ENCODE results near the gene IL17B. TPM values are rescaled to one million over a fixed set of nuclear protein-coding genes. Genes with fewer than 3 reads are reported as not detected.

Gene IL17B
- total RNA-seq, 3 donors from 2014 or later = not detected

GRCh38 chr5:149419532-149419858 is 40.4 kb upstream of the IL17B start:
- ATAC-seq = no peak
- no peak for DNase-seq
- H3K9me3 Mint-ChIP-seq = no peaks in the 10 kb centered on the region
- H3K36me3 Mint-ChIP-seq (ENCODE audit: insufficient read depth) = no peaks in the 10 kb centered on the region
- H3K27me3 Mint-ChIP-seq (ENCODE audit: low read depth) = peaks cover 3% of the 10 kb centered on the region
- H3K4me3 Mint-ChIP-seq = no peak overlapping the region
- peaks cover 4% of the 10 kb centered on the region for H3K4me1 Mint-ChIP-seq (ENCODE audit: low read depth)

- Mint-ChIP-seq H3K27me3 (ENCODE audit: low read depth) (peaks cover 3% of the 10 kb centered on the region), H3K4me1 (ENCODE audit: low read depth) (peaks cover 4% of the 10 kb centered on the region), H3K4me3 (no peak overlapping the region), H3K9me3 (no peaks in the 10 kb centered on the region), H3K36me3 (ENCODE audit: insufficient read depth) (no peaks in the 10 kb centered on the region)
- no peak for DNase-seq
- no peak for ATAC-seq
These were observed 39.9 kb upstream of the IL17B start for GRCh38 chr5:149418910-149419531.

- peaks cover 3% of the 10 kb centered on the region for H3K27me3 Mint-ChIP-seq (ENCODE audit: low read depth)
- H3K4me1 Mint-ChIP-seq (ENCODE audit: low read depth) = peaks cover 4% of the 10 kb centered on the region
- no peak for ATAC-seq
- H3K4me3 Mint-ChIP-seq = no peak overlapping the region
- no peaks in the 10 kb centered on the region for H3K36me3 Mint-ChIP-seq (ENCODE audit: insufficient read depth)
- DNase-seq = no peak
- H3K9me3 Mint-ChIP-seq = no peaks in the 10 kb centered on the region
These were observed 38.7 kb upstream of the IL17B start for GRCh38 chr5:149417711-149418368.

GRCh38 chr5:149416987-149417710 is 38.1 kb upstream of the IL17B start:
- Mint-ChIP-seq H3K36me3 (ENCODE audit: insufficient read depth) (no peaks in the 10 kb centered on the region), H3K4me1 (ENCODE audit: low read depth) (peaks cover 3% of the 10 kb centered on the region), H3K4me3 (no peak overlapping the region), H3K9me3 (no peaks in the 10 kb centered on the region), H3K27me3 (ENCODE audit: low read depth) (peaks cover 3% of the 10 kb centered on the region)
- DNase-seq (no peak), ATAC-seq (no peak)

- no peak for DNase-seq
- no peak for ATAC-seq
- Mint-ChIP-seq H3K9me3 (no peaks in the 10 kb centered on the region), H3K36me3 (ENCODE audit: insufficient read depth) (no peaks in the 10 kb centered on the region), H3K4me3 (no peak overlapping the region), H3K27me3 (ENCODE audit: low read depth) (peaks cover 3% of the 10 kb centered on the region), H3K4me1 (ENCODE audit: low read depth) (no peaks in the 10 kb centered on the region)
These were observed 36.2 kb upstream of the IL17B start for GRCh38 chr5:149415066-149415967.

GRCh38 chr5:149414405-149415065 is 35.4 kb upstream of the IL17B start:
- peaks cover 3% of the 10 kb centered on the region for H3K27me3 Mint-ChIP-seq (ENCODE audit: low read depth)
- H3K36me3 Mint-ChIP-seq (ENCODE audit: insufficient read depth) = no peaks in the 10 kb centered on the region
- H3K4me3 Mint-ChIP-seq = no peak overlapping the region
- no peak for ATAC-seq
- no peak for DNase-seq
- no peaks in the 10 kb centered on the region for H3K9me3 Mint-ChIP-seq
- H3K4me1 Mint-ChIP-seq (ENCODE audit: low read depth) = no peaks in the 10 kb centered on the region

- H3K4me1 Mint-ChIP-seq (ENCODE audit: low read depth) = no peaks in the 10 kb centered on the region
- DNase-seq (no peak), ATAC-seq (no peak)
- peaks cover 3% of the 10 kb centered on the region for H3K27me3 Mint-ChIP-seq (ENCODE audit: low read depth)
- H3K4me3 Mint-ChIP-seq = no peak overlapping the region
- H3K9me3 Mint-ChIP-seq = no peaks in the 10 kb centered on the region
- no peaks in the 10 kb centered on the region for H3K36me3 Mint-ChIP-seq (ENCODE audit: insufficient read depth)
These were observed 34.6 kb upstream of the IL17B start for GRCh38 chr5:149413477-149414210.

- Mint-ChIP-seq H3K36me3 (ENCODE audit: insufficient read depth) (no peaks in the 10 kb centered on the region), H3K27me3 (ENCODE audit: low read depth) (peaks cover 3% of the 10 kb centered on the region), H3K4me3 (no peak overlapping the region), H3K4me1 (ENCODE audit: low read depth) (no peaks in the 10 kb centered on the region), H3K9me3 (no peaks in the 10 kb centered on the region)
- DNase-seq (no peak), ATAC-seq (no peak)
These were observed 33.8 kb upstream of the IL17B start for GRCh38 chr5:149412783-149413476.

- Mint-ChIP-seq H3K4me1 (ENCODE audit: low read depth) (no peaks in the 10 kb centered on the region), H3K27me3 (ENCODE audit: low read depth) (peaks cover 2% of the 10 kb centered on the region), H3K9me3 (no peaks in the 10 kb centered on the region), H3K4me3 (no peak overlapping the region), H3K36me3 (ENCODE audit: insufficient read depth) (no peaks in the 10 kb centered on the region)
- no peak for ATAC-seq
- DNase-seq = no peak
These were observed 32.8 kb upstream of the IL17B start for GRCh38 chr5:149411738-149412519.

GRCh38 chr5:149410721-149411432 is 31.8 kb upstream of the IL17B start:
- peaks cover 2% of the 10 kb centered on the region for H3K27me3 Mint-ChIP-seq (ENCODE audit: low read depth)
- no peak overlapping the region for H3K4me3 Mint-ChIP-seq

GRCh38 chr5:149410071-149410470 is 31.0 kb upstream of the IL17B start:
- Mint-ChIP-seq H3K36me3 (ENCODE audit: insufficient read depth) (no peaks in the 10 kb centered on the region), H3K27me3 (ENCODE audit: low read depth) (peaks cover 2% of the 10 kb centered on the region), H3K4me1 (ENCODE audit: low read depth) (no peaks in the 10 kb centered on the region), H3K9me3 (no peaks in the 10 kb centered on the region), H3K4me3 (no peak overlapping the region)
- no peak for ATAC-seq
- no peak for DNase-seq

More at GRCh38 chr5:149410721-149411432, 31.8 kb upstream of the IL17B start:
- Mint-ChIP-seq H3K4me1 (ENCODE audit: low read depth) (no peaks in the 10 kb centered on the region), H3K36me3 (ENCODE audit: insufficient read depth) (no peaks in the 10 kb centered on the region), H3K9me3 (no peaks in the 10 kb centered on the region)
- ATAC-seq (no peak), DNase-seq (no peak)

Measured in activated T-cell treated with anti-CD3 and anti-CD28 coated beads, Interleukin-2, amount 50 U/mL, for 4 hours (primary cell).